ENCODE results near the gene TSPAN3. TPM values are rescaled to one million over a fixed set of nuclear protein-coding genes. Genes with fewer than 3 reads are reported as not detected.

Gene TSPAN3
- total RNA-seq, 1 experiment from 2014 or later = 84.9 TPM

- TF ChIP-seq FOXP4 (CRISPR knock-in tag; IDR thresholded peaks at IDR 0.05) (no peak), ZNF232 (CRISPR knock-in tag; IDR thresholded peaks at IDR 0.05) (no peak), TCF7 (CRISPR knock-in tag; IDR thresholded peaks at IDR 0.05; ENCODE audit: low read depth) (no peak), TEAD1 (CRISPR knock-in tag; IDR thresholded peaks at IDR 0.05) (no peak), USF2 (CRISPR knock-in tag; IDR thresholded peaks at IDR 0.05) (peak; percentile 70), PRRX2 (CRISPR knock-in tag; IDR thresholded peaks at IDR 0.05) (no peak), E2F5 (CRISPR knock-in tag; IDR thresholded peaks at IDR 0.05) (no peak), MAX (CRISPR knock-in tag; IDR thresholded peaks at IDR 0.05) (peak; percentile 65; the same call in 1 of the 2 replicates), ZNF532 (CRISPR knock-in tag; IDR thresholded peaks at IDR 0.05; ENCODE audit: borderline replicate concordance) (no peak)
Observed at GRCh38 chr15:77083381-77084160, 12.7 kb upstream of the TSPAN3 start (continued).

- DNase-seq (ENCODE audit: low spot score) = no peak
- Mint-ChIP-seq H3K27ac (no peak overlapping the region), H3K36me3 (no peaks in the 10 kb centered on the region), H3K4me3 (no peak overlapping the region), H3K27me3 (ENCODE audit: low read depth) (peaks cover 23% of the 10 kb centered on the region), H3K9me3 (peaks cover 3% of the 10 kb centered on the region; the same call in 1 of the 2 replicates), H3K4me1 (peaks cover 9% of the 10 kb centered on the region)
- ChIA-PET CTCF (interaction anchor here (1.0 to 1.3 kb wide), 2 partner anchors 25 to 47 kb away, joined by 3 read pairs; no protein-coding TSS in a partner anchor), POLR2A (no interaction called here)
- no peak for ATAC-seq
- no peak for TF ChIP-seq CREM (CRISPR knock-in tag; IDR thresholded peaks at IDR 0.05)
- no peak for TF ChIP-seq USF1 (CRISPR knock-in tag; IDR thresholded peaks at IDR 0.05)
- TF ChIP-seq CDX4 (CRISPR knock-in tag; IDR thresholded peaks at IDR 0.05; ENCODE audit: borderline replicate concordance) = no peak
- no peak for TF ChIP-seq ZSCAN18 (CRISPR knock-in tag; IDR thresholded peaks at IDR 0.05)
- no peak for TF ChIP-seq EMX1 (CRISPR knock-in tag; IDR thresholded peaks at IDR 0.05)
- TF ChIP-seq HMGA2 (CRISPR knock-in tag; IDR thresholded peaks at IDR 0.05) = no peak
- no peak for TF ChIP-seq KAT7 (CRISPR knock-in tag; IDR thresholded peaks at IDR 0.05; ENCODE audit: borderline replicate concordance)
- TF ChIP-seq FOXJ3 (CRISPR knock-in tag; IDR thresholded peaks at IDR 0.05; ENCODE audit: borderline replicate concordance) = no peak
- no peak for TF ChIP-seq ZNF532 (CRISPR knock-in tag; IDR thresholded peaks at IDR 0.05; ENCODE audit: borderline replicate concordance)
Observed at GRCh38 chr15:77081971-77082370, 11.1 kb upstream of the TSPAN3 start.

Measured in WTC11 (cell line).